HG03442 (cell line): Measurements from ENCODE around the gene MCRS1.
"Not testable (repeated sequence)": the region's sequence is repeated elsewhere in the genome, so short reads cannot be mapped to it uniquely, and the experiment has no call there.

ENCODE experiments used
- ATAC-seq: cut with Tn5 transposase; IDR thresholded peaks from one replicate; pipeline ENCODE4 v1.9.1; 2021; ENCODE audit warnings: mild to moderate bottlenecking, moderate library complexity; ENCODE audit not compliant: unreplicated experiment

MCRS1 gene

DNA sequence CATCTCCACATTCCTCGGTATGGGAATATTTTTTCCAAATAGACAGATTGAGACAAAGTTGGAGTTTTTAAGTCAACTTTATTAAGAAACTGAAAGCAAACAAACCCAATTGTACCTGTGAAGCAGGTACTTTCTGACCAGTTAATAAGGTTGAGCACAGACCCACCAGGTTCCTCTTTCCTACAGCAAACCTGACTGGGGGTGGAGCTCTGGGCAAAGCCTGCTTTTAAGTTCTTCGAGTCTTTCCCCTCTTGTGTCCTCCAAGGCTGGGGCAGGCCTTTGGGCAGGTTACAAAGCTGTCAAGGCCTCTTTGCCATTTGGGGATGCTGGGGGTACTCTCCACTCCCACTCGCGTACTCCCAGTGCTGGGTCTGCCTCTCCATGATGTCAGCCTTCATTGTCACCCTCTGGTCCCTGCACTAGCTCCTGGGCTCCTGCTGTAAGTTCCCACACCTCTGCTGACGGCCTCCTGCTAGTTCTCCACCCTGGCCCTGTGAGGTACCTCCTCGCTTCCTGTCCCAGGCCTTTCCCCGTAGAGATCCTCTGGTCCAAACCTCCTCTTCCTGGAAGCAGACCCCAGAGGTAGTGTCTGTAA lies 25.9 kb downstream of the MCRS1 start:
- ATAC-seq, result no peak

DNA sequence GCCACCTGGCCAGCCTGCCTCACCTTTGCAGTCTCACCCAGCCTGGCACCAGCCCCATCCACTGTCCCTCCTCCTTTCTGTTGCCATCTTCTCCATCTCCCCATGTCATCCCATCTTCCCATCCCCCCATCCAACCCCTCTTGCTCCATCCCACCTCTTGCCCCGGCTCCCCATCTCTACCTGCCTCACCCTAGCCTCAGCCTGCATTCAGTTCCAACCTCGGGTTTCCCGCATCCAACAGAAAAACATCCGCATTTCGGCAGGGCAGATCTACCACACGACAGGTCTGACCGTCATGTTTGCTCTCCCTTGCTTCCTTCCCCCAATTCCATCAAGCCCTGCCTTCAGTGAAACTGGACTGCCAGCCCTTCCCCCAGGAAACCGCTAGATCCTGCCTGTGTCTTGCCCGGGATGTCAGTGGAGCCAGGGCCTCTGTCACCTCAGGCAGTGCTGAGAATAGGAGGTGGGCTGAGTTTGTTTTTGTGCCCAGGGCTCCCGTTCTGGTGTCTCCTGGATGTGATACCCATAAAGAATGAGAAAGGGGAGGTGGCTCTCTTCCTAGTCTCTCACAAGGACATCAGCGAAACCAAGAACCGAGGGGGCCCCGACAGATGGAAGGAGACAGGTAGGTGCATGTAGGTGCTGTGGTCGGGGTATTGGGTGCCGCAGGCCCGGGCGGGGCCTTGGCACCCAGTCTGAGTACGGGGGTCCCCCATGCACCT lies 26.6 kb downstream of the MCRS1 start:
- no peak for ATAC-seq

- ATAC-seq, result no peak
These were observed 27.5 kb downstream of the MCRS1 start for GRCh38 chr12:49540229-49541139.

GRCh38 chr12:49539406-49540228 lies 28.3 kb downstream of the MCRS1 start:
- ATAC-seq, result no peak

DNA sequence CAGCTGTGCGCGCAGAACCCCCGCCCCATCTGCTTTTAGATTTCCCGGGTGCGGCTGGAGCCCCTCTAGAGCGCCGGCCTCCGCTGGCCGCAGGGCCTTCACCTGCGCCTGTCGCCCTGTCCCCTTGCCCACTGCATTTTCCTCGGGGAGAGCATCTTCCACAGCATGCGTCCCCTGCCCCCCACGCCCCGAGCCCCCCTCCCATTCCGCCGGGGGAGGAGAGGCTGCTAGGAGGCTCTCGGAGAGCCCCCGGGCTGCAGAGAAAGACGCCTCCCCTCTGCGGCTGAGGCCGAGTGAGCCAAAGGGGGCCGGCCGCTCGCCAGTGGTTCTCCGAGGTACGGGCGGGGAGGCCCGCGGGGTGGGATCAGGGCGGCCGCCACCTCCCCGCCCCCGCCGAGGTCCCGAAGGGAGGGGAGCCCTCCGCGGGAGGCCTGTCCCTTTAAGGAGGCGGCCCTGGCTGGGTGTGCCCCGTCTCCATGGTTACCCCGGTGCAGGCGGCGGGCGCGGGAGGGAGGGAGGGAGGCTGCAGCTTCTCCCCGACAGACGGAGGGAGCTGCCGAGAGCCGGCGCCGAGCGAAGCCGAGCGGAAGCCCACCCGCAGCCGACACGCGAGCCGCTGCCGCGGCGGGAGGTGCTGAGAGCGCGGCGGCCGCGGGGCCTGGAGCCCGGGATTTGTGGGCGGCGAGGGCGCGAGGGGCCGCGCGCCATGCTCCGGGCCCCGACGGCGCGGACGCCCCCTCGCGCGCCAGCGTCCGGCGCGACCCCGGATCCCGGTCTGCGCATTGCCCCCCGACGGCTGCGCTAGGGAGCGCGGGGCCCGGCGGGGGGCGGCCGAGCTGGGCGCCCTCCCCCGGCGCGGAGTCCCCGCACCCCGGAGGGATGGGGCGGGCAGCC lies 29.2 kb downstream of the MCRS1 start, which contains the start of gene KCNH3:
Gene KCNH3, plus strand, starts transcription at position 521 of the 894 bp plus-strand sequence. CDS start 387 bp downstream, outside the sequence.
- peak; percentile 41 for ATAC-seq

DNA sequence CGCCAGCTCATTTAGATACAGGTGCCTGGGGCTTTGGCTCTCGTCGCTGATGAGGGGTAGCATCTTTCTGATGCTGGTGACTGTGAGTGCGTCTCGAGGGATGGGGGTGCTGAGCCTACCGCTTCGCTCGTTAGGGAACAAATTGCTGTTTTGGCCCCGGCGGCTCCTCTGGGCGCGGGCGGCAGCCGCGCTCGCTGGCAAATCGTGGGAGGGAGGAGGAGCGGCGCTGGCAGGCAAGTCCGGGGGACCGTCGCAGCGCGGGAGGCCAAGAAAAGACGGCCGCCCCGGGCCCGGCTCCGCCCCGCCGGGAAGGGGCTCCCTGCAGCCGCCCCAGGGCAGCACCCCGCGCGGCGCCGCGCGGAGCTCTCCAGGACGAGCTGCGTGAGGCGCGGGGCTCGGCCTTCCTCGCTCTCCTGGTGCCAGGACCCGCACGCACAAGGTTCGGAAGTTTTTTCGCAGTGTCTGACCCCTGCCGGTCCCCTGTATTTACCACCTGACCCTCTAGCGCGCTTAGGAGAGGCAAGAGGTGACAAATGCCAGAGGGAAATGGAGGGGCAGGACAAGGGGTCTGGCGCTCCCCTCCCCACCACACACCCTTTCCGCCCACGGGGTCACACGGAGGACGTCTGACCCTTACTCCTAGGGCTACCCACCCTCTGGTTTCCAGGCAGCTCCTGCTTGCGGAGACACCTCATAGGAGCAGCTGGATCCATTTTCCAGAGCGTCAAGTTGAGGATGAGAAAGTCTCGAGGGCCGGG lies 30.0 kb downstream of the MCRS1 start:
- ATAC-seq, result no peak

DNA sequence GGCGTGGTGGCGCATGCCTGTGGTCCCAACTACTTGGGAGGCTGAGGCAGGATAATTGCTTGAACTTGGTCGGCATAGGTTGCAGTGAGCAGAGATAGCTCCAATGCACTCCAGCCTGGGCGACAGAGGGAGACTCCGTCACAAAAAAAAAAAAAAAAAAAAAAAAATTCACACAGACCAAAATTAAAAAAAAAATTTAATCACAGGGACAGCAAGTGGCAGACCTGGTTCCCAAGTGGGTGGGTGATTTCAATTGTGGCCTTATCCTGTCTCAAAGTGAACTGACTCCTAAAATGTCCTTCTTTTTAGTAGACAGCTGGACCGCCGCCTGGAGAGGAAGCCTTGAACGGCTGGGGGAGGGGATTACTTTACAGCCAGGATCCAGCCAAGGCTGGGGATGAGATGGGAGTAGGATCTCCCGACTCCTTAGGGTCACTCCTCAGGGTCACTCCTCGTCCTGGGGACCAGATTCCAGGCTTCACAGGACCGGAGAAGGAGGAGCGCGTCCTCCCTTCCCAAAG lies 30.7 kb downstream of the MCRS1 start:
- no peak for ATAC-seq

DNA sequence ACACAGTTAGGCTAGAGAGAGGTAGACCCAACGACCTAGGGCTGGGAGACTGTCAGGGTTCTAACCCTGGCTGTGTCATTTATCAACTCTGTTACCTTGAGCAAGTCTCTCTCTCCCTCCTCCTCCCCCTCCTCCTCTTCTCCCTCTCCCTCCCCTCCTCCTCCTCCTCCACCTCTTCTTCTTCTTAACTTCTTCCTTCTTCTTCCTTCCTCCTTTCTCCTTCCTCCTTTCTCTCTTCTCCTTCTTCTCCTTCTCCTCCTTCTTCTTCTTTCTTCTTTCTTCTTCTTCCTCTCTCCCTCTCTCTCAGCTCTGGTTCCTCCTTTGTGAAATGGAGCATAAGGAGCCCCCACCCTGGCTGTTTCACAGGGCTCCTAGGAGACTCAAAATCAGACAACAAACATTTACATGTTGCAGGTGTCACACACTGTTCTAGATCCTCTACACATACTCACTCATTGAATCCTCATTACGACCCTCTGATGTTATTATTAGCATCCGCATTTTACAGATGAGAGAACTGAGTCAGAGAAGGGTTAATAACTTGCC lies 31.3 kb downstream of the MCRS1 start:
- no peak for ATAC-seq

GRCh38 chr12:49535921-49536525 lies 31.9 kb downstream of the MCRS1 start:
- ATAC-seq, result no peak

- ATAC-seq, result no peak
These were observed 33.1 kb downstream of the MCRS1 start for GRCh38 chr12:49534731-49535278.

GRCh38 chr12:49534122-49534521 lies 33.8 kb downstream of the MCRS1 start:
- not testable (repeated sequence) for ATAC-seq

- no peak for ATAC-seq
These were observed 34.6 kb downstream of the MCRS1 start for GRCh38 chr12:49533331-49533730.

DNA sequence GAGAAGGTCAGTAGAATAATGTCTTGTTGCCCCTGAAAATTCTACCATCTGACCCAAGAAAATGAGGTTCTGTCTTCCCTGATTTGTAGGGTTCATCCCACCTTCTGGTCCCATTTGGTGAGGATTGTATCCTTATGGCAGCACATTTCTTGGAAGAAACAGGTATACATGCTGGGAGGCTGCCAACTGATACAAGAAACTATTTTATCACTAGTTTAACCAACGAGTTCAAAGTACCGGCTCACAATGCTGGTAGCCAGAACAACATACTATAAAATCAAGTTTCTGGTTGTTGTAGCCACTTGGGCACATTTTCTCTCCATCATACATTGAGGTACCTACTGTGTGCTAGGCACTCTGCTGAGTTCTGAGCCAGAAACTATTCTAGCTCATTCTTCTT lies 36.2 kb downstream of the MCRS1 start:
- ATAC-seq, result no peak

DNA sequence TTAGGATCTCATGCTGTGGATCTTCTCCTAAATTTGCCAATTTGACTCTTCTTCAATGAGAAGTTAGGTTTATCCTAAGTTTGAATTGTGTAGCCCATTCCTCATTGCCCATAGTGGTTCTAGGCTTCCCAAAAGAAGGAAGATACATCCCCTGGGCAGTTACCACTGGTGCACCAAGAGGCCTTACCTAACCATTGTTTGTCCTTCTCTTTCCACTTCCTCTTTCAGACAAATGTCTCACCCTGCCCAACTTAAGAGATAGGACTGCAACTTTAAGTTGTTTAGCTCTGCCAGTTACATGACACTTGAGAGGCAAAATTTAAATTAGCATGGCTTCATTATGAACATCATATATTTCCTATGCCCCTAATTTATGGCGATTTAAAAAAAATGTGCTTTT lies 38.5 kb downstream of the MCRS1 start:
- no peak for ATAC-seq

GRCh38 chr12:49527361-49528130 lies 40.4 kb downstream of the MCRS1 start:
- ATAC-seq, result no peak

DNA sequence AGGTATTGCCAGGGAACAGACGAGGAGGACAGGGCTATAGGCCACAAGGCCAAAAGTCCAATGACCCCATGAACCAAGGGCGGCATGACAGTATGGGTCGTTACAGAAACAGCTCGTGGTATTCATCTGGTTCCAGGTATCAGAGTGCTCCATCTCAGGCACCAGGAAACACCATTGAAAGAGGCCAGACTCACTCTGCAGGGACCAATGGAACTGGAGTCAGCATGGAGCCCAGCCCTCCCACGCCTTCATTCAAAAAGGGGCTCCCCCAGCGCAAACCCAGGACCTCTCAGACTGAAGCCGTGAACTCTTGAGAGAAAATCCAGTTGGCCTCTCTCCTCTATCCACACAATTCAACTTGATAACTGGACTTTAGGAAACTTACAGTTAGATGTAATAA lies 42.0 kb downstream of the MCRS1 start:
- no peak for ATAC-seq
